Dermis blood vessel endothelial cell (primary cell): ENCODE results near the gene MED16. TPM values are rescaled to one million over a fixed set of nuclear protein-coding genes. Genes with fewer than 3 reads are reported as not detected.
"Not testable (repeated sequence)": the region's sequence is repeated elsewhere in the genome, so short reads cannot be mapped to it uniquely, and the experiment has no call there.

Experiments
- DNase-seq: peaks from one replicate; pipeline ENCODE4 v3.0.0; 2010
- total RNA-seq: library from RNA; depleted of rRNA; stranded (reverse); fragments of >200 nt; gene quantifications from 2 replicates; pipeline ENCODE4 v1.2.3, GENCODE V29; 2014

The MED16 gene
- total RNA-seq, 1 donor from 2014 or later, result 40.5 TPM

DNA sequence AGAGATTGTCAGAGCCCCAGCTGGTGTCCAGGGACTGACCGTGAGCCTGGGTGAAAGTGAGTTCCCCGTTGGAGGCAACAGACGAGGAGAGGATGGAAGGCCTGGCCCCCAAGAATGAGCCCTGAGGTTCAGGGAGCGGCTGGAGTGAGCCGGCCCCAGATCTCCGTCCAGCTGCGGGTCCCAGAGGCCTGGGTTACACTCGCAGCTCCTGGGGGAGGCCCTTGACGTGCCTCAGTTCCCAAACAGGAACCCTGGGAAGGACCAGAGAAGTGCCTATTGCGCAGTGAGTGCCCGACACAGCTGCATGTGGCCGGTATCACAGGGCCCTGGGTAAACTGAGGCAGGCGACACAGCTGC lies 42.0 kb downstream of the MED16 start:
- no peak for DNase-seq

GRCh38 chr19:850221-850978 lies 42.6 kb downstream of the MED16 start:
- DNase-seq, result no peak

- not testable (repeated sequence) for DNase-seq
Measured at GRCh38 chr19:849195-849594, 43.8 kb downstream of the MED16 start.

DNA sequence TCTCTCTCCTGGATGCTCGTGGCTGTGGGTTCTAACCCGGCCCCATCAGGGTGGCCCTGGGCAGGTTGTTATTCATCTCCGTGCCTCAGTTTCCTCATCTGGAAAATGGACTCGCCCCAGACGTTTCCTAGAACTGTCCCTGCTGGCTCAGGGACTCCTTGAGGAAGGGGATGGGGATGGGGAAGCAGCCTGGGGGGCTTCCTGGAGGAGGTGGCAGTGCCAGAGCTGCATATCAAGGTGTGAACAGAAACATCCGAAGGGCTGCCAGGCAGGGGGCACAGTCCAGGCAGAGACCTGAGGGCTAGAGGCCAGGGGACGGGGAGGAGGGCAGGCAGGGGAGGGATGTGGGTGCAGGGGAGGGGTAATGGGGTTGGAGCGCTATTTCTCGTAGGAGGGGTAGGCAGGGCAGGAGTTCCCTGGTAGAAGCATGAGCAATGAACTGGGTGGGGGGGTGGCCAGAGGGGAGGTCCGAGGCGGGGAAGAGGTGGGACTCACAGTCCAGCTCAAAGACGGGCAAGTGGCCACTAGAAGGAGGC lies 44.5 kb downstream of the MED16 start:
- DNase-seq, result no peak

DNA sequence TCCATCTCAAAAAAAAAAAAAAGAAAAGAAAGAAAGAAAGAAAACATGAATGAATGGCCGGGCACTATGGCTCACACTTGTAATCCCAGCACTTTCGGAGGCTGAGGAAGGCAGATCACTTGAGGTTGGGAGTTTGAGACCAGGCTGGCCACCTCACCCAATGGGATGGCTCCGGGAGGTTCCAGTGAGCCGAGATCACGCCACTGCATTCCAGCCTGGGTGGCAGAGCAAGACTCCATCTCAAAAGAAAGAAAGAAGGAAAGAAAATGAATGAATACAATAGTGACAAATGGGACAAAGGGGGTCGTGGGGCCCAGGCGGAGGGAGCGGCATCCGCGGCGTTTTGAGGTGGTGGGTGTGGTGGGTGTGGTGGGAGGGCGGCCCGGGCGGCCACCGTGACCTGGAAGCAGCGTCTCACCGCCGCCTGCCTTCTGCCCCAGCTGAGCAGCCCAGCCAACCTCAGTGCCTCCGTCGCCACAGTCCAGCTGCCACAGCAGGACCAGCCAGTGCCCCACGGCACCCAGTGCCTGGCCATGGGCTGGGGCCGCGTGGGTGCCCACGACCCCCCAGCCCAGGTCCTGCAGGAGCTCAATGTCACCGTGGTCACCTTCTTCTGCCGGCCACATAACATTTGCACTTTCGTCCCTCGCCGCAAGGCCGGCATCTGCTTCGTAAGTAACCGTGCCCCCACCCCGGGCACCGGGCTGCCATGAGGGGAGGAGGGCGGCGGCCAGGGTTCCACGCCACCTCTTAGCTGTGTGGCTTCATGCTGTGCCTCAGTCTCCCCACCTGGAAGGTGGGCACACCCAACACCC lies 47.1 kb downstream of the MED16 start:
- no peak for DNase-seq

GRCh38 chr19:844546-844971 lies 48.4 kb downstream of the MED16 start:
- DNase-seq, result no peak

DNA sequence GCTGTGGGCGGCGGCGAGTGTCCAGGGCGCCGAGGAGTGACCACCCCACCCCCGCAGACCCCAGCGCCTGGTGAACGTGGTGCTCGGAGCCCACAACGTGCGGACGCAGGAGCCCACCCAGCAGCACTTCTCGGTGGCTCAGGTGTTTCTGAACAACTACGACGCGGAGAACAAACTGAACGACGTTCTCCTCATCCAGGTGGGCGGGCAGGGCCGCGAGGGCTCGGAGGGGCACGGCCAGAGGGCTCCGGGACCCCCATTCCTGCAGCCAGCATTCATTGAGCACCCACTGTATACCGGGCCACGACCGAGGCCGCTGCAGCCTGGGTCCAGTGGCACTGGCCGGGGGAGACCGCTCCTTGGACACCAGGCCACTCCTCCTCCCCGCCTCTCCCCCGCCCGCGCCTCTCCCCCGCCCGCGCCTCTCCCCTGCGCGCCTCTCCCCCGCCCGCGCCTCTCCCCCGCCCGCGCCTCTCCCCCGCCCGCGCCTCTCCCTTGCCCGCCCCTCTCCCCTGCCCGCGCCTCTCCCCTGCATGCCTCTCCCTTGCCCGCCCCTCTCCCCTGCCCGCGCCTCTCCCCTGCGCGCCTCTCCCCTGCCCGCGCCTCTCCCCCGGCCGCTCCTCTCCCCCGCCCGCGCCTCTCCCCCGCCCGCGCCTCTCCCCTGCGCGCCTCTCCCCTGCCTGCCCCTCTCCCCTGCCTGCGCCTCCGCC lies 49.0 kb downstream of the MED16 start:
- DNase-seq, result no peak

DNA sequence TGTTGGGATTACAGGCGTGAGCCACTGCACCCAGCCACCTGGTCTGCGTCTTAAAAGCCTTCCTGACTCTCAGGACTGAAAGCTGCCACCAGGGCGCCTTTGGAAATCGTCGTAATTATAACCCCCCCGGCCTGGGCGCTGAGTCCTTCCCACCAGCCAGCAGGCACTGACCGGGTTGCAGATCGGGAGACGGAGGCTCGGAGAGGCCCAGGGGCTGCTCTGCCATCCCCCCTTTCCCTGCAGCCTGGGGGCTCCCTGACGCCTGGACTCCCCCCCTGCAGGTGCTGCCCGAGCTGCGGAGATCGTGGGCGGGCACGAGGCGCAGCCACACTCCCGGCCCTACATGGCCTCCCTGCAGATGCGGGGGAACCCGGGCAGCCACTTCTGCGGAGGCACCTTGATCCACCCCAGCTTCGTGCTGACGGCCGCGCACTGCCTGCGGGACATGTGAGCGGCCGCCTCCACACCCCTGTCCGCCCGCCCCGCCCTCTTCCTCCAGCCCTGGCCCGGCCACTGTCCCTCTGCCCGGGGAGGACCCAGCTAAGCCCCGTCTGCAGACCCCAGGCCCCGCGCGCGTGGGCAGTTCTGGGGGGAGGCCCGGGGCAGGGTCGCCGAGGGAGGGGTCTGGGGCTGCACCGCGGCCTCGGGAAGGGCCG lies 49.7 kb downstream of the MED16 start:
- no peak for DNase-seq

GRCh38 chr19:842802-843179 lies 50.2 kb downstream of the MED16 start:
- not testable (repeated sequence) for DNase-seq

DNA sequence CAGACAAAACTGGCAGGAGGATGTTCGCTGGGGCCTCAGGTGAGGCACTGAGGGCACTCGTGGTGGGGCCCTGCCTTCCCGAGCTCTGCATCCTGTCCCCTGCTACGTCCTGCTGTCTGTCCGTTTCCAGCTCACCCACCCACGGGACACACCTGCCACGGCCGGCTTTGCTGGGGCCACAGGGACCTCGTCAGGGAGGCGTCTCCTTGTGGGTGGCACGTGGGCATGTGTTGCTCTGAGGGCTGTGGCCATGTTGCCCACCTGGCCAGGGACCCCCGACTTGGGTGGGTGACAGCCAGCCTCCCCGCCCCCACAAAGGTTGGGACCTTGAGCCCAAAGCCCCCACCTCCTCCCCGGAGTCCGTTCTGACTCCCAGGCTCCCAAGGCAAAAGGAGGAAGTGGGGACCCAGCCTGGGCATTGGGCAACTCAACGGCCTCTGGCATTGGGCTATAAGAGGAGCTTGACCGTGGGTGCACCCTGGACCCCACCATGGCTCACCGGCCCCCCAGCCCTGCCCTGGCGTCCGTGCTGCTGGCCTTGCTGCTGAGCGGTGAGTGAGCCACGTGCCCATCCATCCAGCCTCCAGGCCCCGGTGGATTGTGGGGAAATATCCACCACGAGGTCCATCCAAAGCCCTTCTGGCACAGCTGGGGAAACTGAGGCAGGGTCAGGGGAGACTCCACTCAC lies 52.3 kb downstream of the MED16 start, which contains the start of gene PRTN3:
Gene PRTN3, plus strand, starts transcription at position 481 of the 688 bp plus-strand sequence. Its CDS starts 10 bp downstream, at position 491.
- DNase-seq, result no peak

- no peak for DNase-seq
Measured at GRCh38 chr19:835210-835810, 57.7 kb downstream of the MED16 start.

GRCh38 chr19:834216-834615 lies 58.8 kb downstream of the MED16 start:
- DNase-seq, result no peak

- no peak for DNase-seq
Measured at GRCh38 chr19:831407-832369, 61.3 kb downstream of the MED16 start.

DNA sequence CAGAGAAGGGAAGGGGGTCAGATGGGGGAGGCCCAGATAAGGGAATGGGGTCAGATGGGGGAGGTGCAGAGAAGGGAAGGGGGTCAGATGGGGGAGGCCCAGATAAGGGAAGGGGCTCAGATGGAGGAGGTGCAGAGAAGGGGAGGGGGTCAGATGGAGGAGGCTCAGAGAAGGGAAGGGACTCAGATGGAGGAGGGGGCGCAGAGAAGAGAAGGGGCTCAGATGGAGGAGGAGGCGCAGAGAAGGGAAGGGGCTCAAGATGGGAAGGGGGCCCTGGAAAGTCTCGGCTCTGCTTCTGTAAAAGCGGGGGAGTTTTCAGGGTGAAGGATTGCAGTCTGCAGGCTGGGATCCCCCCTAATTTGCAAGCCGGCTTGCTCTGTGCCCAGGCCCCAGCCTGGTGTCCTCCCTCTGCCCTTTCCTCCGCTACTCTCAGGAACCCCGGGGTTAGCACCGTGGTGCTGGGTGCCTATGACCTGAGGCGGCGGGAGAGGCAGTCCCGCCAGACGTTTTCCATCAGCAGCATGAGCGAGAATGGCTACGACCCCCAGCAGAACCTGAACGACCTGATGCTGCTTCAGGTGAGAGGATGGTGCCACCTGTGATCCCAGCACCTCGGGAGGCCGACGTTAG lies 63.7 kb downstream of the MED16 start:
- DNase-seq, result no peak

DNA sequence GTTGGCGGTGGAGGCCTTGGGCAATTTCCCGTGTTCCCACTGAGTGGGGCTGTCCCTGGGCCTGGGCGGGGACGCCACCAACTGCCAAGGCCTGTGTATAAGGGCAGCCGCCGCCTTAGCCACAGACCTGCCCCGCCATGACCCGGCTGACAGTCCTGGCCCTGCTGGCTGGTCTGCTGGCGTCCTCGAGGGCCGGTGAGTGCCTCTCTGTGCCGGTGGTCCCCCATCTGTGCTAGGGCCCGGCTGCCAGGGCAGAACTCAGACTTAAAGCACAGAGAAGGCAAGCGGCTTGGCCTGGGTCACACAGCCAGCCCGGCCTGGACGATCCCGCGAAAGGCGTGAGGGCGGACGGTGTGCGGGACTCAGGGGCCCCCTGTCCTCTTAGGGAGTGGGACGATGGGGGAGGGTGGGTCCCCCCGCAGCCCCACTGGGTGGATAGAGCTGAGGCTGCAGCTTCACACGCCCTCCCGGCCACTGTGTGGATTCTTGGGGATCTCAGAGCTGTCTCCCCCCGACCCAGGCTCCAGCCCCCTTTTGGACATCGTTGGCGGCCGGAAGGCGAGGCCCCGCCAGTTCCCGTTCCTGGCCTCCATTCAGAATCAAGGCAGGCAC lies 65.2 kb downstream of the MED16 start, which contains the start of gene AZU1:
Gene AZU1, plus strand, starts transcription at position 128 of the 612 bp plus-strand sequence. Its CDS starts 10 bp downstream, at position 138.
- DNase-seq, result no peak

- DNase-seq, result no peak
Measured at GRCh38 chr19:827314-827709, 65.7 kb downstream of the MED16 start.

GRCh38 chr19:825897-826644 lies 66.9 kb downstream of the MED16 start:
- DNase-seq, result no peak

DNA sequence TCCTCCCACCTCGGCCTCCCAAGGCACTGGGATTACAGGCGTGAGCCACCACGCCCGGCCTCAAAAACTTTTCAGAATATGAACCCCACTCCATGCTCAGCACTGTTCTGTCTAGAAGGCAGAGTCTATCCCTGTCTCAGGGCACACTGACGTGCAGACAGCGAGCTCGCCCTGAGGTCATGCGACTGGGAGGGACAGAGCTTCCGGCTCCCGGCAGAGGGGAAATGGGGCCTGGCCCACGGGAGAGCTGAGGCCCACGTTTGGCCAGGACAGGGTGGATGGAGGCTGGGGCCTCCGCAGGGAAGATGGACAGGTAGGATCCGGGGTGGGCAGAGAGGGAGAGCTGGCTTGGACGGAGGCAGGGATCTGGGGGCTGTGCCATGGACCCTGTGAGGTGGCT lies 68.1 kb downstream of the MED16 start:
- no peak for DNase-seq
